Kidney glomerular epithelial cell (primary cell): ENCODE measurements around the gene KRT3.
"Not testable (repeated sequence)": the region's sequence is repeated elsewhere in the genome, so short reads cannot be mapped to it uniquely, and the experiment has no call there.

Experiments
- DNase-seq: peaks from one replicate; lab custom pipeline; 2025; lab: John Stamatoyannopoulos, UW

Gene KRT3

GRCh38 chr12:52798003-52798670 lies 2.2 kb upstream of the KRT3 start:
- peak; percentile 84 for DNase-seq

- no peak for DNase-seq
Observed at GRCh38 chr12:52797529-52797894, 1.6 kb upstream of the KRT3 start.

GRCh38 chr12:52796839-52797528 lies 1.1 kb upstream of the KRT3 start:
- DNase-seq = no peak

- no peak for DNase-seq
Observed at GRCh38 chr12:52796429-52796794, 495 bp upstream of the KRT3 start.

GRCh38 chr12:52795332-52795674 lies 614 bp downstream of the KRT3 start:
- DNase-seq = not testable (repeated sequence)

- DNase-seq = peak; percentile 36
Observed at GRCh38 chr12:52794479-52795331, 1.2 kb downstream of the KRT3 start.

- DNase-seq = no peak
Observed at GRCh38 chr12:52792185-52793029, 3.5 kb downstream of the KRT3 start.

- DNase-seq = no peak
Observed at GRCh38 chr12:52791271-52792184, 4.4 kb downstream of the KRT3 start.

- no peak for DNase-seq
Observed at GRCh38 chr12:52790427-52791270, 5.3 kb downstream of the KRT3 start.

- no peak for DNase-seq
Observed at GRCh38 chr12:52789637-52790426, 6.1 kb downstream of the KRT3 start.

- DNase-seq = no peak
Observed at GRCh38 chr12:52788876-52789636, 6.9 kb downstream of the KRT3 start.

GRCh38 chr12:52788192-52788875 lies 7.6 kb downstream of the KRT3 start:
- no peak for DNase-seq

GRCh38 chr12:52787324-52788191 lies 8.4 kb downstream of the KRT3 start:
- DNase-seq = no peak

- no peak for DNase-seq
Observed at GRCh38 chr12:52784909-52785308, 11.0 kb downstream of the KRT3 start.

- DNase-seq = no peak
Observed at GRCh38 chr12:52783563-52784316, 12.2 kb downstream of the KRT3 start.

GRCh38 chr12:52782502-52782901 lies 13.4 kb downstream of the KRT3 start:
- DNase-seq = no peak
